Measurements from ENCODE around the gene ARID4B. TPM values are rescaled to one million over a fixed set of nuclear protein-coding genes. Genes with fewer than 3 reads are reported as not detected.

ARID4B gene
- total RNA-seq, 1 experiment from 2014 or later: 28.3 TPM

DNA sequence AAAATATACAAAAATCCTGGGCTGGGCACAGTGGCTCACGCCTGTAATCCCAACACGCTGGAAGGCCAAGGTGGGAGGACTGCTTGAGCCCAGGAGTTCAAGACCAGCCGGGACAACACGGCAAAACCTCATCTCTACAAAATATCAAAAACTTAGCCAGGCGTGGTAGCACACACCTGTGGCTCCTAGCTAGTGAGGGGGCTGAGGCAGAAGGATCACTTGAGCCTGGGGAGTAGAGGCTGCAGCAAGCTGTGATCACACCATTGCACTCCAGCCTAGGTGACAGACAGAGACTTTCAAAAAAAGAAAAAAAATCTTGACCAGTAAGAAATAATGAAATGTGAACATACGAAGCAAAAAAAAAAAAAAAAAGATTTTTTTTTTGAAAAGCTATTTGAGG, 52.1 kb downstream of the ARID4B start (continued):
- TF ChIP-seq, protein P1, sequence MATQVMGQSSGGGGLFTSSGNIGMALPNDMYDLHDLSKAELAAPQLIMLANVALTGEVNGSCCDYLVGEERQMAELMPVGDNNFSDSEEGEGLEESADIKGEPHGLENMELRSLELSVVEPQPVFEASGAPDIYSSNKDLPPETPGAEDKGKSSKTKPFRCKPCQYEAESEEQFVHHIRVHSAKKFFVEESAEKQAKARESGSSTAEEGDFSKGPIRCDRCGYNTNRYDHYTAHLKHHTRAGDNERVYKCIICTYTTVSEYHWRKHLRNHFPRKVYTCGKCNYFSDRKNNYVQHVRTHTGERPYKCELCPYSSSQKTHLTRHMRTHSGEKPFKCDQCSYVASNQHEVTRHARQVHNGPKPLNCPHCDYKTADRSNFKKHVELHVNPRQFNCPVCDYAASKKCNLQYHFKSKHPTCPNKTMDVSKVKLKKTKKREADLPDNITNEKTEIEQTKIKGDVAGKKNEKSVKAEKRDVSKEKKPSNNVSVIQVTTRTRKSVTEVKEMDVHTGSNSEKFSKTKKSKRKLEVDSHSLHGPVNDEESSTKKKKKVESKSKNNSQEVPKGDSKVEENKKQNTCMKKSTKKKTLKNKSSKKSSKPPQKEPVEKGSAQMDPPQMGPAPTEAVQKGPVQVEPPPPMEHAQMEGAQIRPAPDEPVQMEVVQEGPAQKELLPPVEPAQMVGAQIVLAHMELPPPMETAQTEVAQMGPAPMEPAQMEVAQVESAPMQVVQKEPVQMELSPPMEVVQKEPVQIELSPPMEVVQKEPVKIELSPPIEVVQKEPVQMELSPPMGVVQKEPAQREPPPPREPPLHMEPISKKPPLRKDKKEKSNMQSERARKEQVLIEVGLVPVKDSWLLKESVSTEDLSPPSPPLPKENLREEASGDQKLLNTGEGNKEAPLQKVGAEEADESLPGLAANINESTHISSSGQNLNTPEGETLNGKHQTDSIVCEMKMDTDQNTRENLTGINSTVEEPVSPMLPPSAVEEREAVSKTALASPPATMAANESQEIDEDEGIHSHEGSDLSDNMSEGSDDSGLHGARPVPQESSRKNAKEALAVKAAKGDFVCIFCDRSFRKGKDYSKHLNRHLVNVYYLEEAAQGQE (IDR thresholded peaks at IDR 0.05; ENCODE audit: low read depth): no peak

DNA sequence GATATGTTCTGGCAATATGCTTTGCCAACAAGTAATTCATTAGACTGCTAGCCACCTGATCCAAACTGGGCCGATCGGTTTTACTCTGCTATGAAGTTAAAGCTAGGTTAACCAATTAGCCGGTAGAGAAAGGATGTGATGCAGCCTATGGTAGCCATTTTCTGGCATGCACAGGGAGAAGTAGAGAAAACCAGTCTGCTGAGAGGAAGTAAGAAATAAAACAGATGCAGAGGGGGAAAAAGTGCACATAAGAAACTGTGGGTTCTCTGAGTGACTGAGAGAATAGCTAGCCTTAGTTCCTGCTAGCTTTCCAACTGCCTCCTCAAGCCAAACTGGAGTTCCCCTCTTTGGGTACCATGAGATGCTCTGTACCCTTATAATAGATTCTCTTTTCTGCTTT, 52.8 kb downstream of the ARID4B start:
- Histone ChIP-seq H3K9ac (ENCODE audit: low read length) (no peak overlapping the region), H4K20me1 (ENCODE audit: insufficient read depth) (peaks cover 11% of the 10 kb centered on the region; the same call in 1 of the 2 replicates), H3K36me3 (ENCODE audit: control insufficient read depth in 1 of 2, insufficient read depth in 2 of 2, low read length in 2 of 2) (no peaks in the 10 kb centered on the region), H3K9me3 (ENCODE audit: control insufficient read depth in 1 of 2, insufficient read depth in 1 of 2, low read depth in 1 of 2, low read length in 2 of 2) (no peaks in the 10 kb centered on the region), H3K4me2 (ENCODE audit: low read length) (no peak overlapping the region), H3K27ac (ENCODE audit: low read depth, low read length) (no peak overlapping the region), H3K4me3 (replicated peaks in 1 of 2; ENCODE audit: low read depth in 1 of 2, low read length in 2 of 2) (no peak overlapping the region), H3K4me1 (ENCODE audit: control insufficient read depth in 1 of 2, insufficient read depth in 2 of 2, low read length in 2 of 2) (peaks cover 0 to 3% of the 10 kb centered on the region in 2 experiments; a peak in 1 of 4 replicates), H3K9me2 (ENCODE audit: insufficient read depth) (no peaks in the 10 kb centered on the region), H2AFZ (ENCODE audit: low read depth, low read length, poor library complexity, severe bottlenecking) (no peak overlapping the region), H3K79me2 (ENCODE audit: insufficient read depth, low read length) (peaks cover 92% of the 10 kb centered on the region), H3K27me3 (ENCODE audit: insufficient read depth, low read length) (no peaks in the 10 kb centered on the region)
- no peak for ATAC-seq
- RAD21 ChIA-PET (ENCODE audit: low non-redundant PET in 1 of 2, low total read pairs in 2 of 2, uncharacterized antibody in 2 of 2, unreplicated experiment in 2 of 2): no interaction called here
- DNase-seq (ENCODE audit: low read depth, low spot score): no peak
- POLR2A ChIA-PET: no interaction called here
- intact Hi-C loops (cut with micrococcal nuclease): no loop called here
- CTCF ChIA-PET: no interaction called here
- BruUV-seq (replicated peaks): no TSS peak
- TF ChIP-seq JUND (IDR thresholded peaks at IDR 0.05): no peak
- no peak for TF ChIP-seq MAX (IDR thresholded peaks at IDR 0.05)
- no peak for TF ChIP-seq EZH2phosphoT487 (IDR thresholded peaks at IDR 0.05; ENCODE audit: borderline replicate concordance)
- TF ChIP-seq, protein P2, sequence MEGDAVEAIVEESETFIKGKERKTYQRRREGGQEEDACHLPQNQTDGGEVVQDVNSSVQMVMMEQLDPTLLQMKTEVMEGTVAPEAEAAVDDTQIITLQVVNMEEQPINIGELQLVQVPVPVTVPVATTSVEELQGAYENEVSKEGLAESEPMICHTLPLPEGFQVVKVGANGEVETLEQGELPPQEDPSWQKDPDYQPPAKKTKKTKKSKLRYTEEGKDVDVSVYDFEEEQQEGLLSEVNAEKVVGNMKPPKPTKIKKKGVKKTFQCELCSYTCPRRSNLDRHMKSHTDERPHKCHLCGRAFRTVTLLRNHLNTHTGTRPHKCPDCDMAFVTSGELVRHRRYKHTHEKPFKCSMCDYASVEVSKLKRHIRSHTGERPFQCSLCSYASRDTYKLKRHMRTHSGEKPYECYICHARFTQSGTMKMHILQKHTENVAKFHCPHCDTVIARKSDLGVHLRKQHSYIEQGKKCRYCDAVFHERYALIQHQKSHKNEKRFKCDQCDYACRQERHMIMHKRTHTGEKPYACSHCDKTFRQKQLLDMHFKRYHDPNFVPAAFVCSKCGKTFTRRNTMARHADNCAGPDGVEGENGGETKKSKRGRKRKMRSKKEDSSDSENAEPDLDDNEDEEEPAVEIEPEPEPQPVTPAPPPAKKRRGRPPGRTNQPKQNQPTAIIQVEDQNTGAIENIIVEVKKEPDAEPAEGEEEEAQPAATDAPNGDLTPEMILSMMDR (IDR thresholded peaks at IDR 0.05 in 2 of 3, conservative IDR thresholded peaks at IDR 0.05 in 1 of 3; ENCODE audit: borderline replicate concordance in 1 of 3, insufficient read depth in 1 of 3, low read depth in 2 of 3, low read length in 2 of 3): no peak
- TF ChIP-seq TCF7L2 (IDR thresholded peaks at IDR 0.05; ENCODE audit: borderline replicate concordance, extremely low read depth, insufficient read depth, insufficient read length): no peak
- TF ChIP-seq ELF1 (IDR thresholded peaks at IDR 0.05; ENCODE audit: borderline replicate concordance, low read depth): no peak
- TF ChIP-seq POLR2A (IDR thresholded peaks at IDR 0.05; ENCODE audit: borderline replicate concordance, extremely low read depth, insufficient read depth, insufficient read length): no peak
- TF ChIP-seq CEBPB (IDR thresholded peaks at IDR 0.05; ENCODE audit: low read depth): no peak
- TF ChIP-seq EZH2 (IDR thresholded peaks at IDR 0.05): no peak
- TF ChIP-seq POLR2AphosphoS5 (IDR thresholded peaks at IDR 0.05; ENCODE audit: low read depth, low read length): no peak
- TF ChIP-seq FOSL1 (IDR thresholded peaks at IDR 0.05; ENCODE audit: low read depth): no peak
- TF ChIP-seq ZFX (IDR thresholded peaks at IDR 0.05): no peak
- no peak for TF ChIP-seq CBX3 (IDR thresholded peaks at IDR 0.05; ENCODE audit: low read depth)
- TF ChIP-seq ZNF274 (IDR thresholded peaks at IDR 0.05; ENCODE audit: low read depth, low read length): no peak
- no peak for TF ChIP-seq SIN3A (IDR thresholded peaks at IDR 0.05; ENCODE audit: low read depth)
- no peak for TF ChIP-seq RAD21 (IDR thresholded peaks at IDR 0.05; ENCODE audit: low read depth)
- no peak for TF ChIP-seq YY1 (IDR thresholded peaks at IDR 0.05; ENCODE audit: extremely low read depth, insufficient replicate concordance, low read depth, low read length)
- TF ChIP-seq, protein P1 (IDR thresholded peaks at IDR 0.05; ENCODE audit: low read depth): no peak
